ENCODE measurements around the gene OSM.
A peak's percentile ranks its signal among the peaks of the same experiment; 100 is the strongest.

Gene OSM

DNA sequence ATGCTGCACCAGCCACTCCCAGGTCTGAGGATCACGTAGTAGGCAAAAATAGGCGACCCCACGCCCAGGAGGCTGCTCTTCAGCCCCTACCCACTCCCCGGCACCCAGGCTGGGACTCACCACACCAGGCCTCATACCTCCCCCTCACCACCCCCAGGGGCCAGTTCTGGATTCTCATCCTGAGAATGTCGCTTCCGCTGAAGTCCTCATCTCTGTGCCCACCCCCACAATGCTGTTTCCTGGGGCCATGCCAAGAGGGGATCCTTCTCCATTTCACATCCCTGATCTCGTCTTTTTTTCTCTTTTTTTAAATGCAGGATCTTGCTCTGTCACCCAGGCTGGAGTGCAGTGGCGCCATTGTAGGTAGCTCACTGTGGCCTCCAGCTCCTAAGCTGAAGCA is 1.7 kb upstream of the OSM start:
- Histone ChIP-seq H3K36me3 (ENCODE audit: insufficient read depth, low read length) (no peaks in the 10 kb centered on the region), H3K9ac (ENCODE audit: low read length) (no peak overlapping the region), H3K4me1 (ENCODE audit: insufficient read depth, low read length) (no peaks in the 10 kb centered on the region), H3K27me3 (ENCODE audit: control insufficient read depth in 1 of 2, insufficient read depth in 2 of 2, low read length in 2 of 2) (no peaks in the 10 kb centered on the region), H3K27ac (ENCODE audit: low read depth, low read length) (no peak overlapping the region), H3K9me3 (ENCODE audit: low read length) (no peaks in the 10 kb centered on the region), H3K4me3 (ENCODE audit: low read depth in 1 of 2, low read length in 2 of 2) (no peak overlapping the region)

DNA sequence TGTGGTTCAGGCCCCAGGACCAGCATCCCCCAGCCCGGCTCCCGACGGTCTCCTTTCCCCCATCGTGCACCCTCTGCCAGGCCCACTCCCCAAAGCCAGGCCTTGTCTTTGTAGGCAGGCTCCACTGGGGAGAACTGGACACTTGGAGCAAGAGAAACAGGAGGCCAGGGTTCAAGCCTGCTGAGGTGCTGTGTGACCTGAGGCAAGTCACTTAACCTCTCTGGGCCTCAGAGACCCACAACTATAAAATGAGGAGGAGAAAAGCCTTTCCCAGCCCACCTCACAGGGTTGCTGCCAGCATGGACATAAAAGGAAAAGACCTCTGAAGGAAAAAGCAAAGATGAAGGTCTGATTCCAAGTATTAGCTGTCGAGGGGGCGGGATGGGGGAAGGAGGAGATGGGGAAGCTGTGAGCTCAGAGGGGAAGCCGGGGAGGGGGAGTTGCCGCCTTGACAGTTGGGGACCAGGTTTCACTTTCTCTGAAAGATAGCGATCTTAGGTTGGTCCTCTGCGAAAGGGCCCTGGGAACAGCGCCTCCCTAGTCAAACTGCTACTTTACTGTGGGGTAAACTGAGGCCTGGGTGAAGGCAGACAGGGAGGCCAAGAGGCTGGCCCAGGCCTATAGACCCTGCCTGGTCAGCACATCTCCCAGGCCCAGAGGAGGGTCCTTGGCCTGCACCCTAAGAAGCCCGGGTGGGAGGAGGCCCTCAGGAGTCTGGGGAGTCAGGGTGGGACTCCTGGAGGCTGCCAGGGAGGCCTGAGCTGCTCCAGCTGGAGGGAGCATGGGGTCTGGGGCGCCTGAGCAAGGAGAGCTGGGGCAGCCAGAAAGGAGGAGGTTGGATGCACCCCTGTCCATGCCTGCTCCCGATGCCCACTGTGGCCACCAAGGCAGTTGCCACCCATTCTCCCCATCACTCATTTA is 991 bp upstream of the OSM start:
- no peaks in the 10 kb centered on the region for H3K36me3 ChIP-seq (ENCODE audit: insufficient read depth, low read length)
- H3K4me3 ChIP-seq (ENCODE audit: low read depth in 1 of 2, low read length in 2 of 2): no peak overlapping the region
- no peak overlapping the region for H3K9ac ChIP-seq (ENCODE audit: low read length)
- H3K27ac ChIP-seq (ENCODE audit: low read depth, low read length): no peak overlapping the region
- H3K4me1 ChIP-seq (ENCODE audit: insufficient read depth, low read length): peaks cover 3% of the 10 kb centered on the region
- no peaks in the 10 kb centered on the region for H3K27me3 ChIP-seq (ENCODE audit: control insufficient read depth in 1 of 2, insufficient read depth in 2 of 2, low read length in 2 of 2)
- no peaks in the 10 kb centered on the region for H3K9me3 ChIP-seq (ENCODE audit: low read length)

DNA sequence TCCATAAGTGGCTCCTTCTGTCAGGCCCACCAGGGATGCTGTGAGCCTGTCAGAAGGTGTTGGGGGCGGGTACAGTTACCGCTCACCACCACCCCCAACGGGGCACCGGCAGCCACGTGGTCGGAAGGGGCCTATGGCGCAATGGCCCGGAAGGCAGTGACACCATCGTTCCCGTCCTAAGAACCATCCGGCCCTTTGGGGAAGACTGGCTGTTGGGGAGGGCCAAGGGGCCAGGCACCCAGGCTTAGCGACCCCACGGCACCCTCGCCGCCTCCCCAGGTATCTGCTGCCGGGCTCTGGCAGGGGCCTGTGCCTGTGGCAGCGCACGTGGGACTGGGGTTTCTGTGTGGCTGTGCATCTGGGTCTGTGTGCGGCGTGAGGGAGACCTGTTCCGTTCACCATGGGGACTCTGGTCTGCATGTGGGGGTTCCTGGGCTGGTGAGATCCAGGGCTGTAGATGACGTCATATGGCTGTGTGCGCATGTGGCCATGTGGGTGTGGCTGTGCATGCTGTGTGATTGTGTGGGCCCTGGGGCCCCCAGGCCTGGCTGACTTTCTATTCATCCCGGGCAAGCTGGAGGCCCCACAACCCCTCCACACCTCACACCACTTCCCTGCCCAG is 717 bp downstream of the OSM start:
- Histone ChIP-seq H3K9ac (ENCODE audit: low read length) (no peak overlapping the region), H3K27me3 (ENCODE audit: control insufficient read depth in 1 of 2, insufficient read depth in 2 of 2, low read length in 2 of 2) (no peaks in the 10 kb centered on the region), H3K4me3 (ENCODE audit: low read depth in 1 of 2, low read length in 2 of 2) (no peak overlapping the region), H3K9me3 (ENCODE audit: low read length) (no peaks in the 10 kb centered on the region), H3K4me1 (ENCODE audit: insufficient read depth, low read length) (peaks cover 3% of the 10 kb centered on the region), H3K27ac (ENCODE audit: low read depth, low read length) (no peak overlapping the region), H3K36me3 (ENCODE audit: insufficient read depth, low read length) (no peaks in the 10 kb centered on the region)

DNA sequence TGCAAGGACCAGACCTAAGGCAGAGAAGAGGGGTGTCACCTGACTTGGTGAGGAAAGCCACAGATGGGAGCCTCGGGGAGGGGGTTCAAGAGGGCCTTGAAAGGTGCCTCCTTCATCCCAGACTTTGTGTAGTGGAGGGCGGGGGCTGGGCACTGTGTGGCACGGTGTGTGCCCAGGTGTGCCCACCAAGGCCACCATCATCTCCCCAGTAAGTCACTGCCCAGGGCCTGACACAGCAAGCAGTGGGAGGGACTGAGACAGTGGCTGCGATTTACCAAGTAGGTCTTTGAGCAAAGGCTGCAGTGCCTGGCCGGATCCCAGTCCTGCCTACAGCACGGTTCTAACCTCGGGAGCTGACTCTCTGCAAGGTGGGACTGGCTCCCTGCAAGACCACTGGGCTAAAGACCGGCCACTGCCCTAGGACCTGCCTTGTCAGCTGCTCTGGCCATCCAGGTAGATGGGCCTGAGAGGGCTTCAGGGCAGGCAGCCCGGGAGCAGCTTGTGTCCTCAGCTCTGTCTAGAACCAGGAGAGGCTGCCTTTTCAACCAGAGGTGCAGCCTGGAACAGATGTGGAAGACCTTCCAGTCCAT is 1.4 kb downstream of the OSM start:
- Histone ChIP-seq H3K27me3 (ENCODE audit: control insufficient read depth in 1 of 2, insufficient read depth in 2 of 2, low read length in 2 of 2) (no peaks in the 10 kb centered on the region), H3K4me1 (ENCODE audit: insufficient read depth, low read length) (peaks cover 3% of the 10 kb centered on the region), H3K27ac (ENCODE audit: low read depth, low read length) (no peak overlapping the region)

DNA sequence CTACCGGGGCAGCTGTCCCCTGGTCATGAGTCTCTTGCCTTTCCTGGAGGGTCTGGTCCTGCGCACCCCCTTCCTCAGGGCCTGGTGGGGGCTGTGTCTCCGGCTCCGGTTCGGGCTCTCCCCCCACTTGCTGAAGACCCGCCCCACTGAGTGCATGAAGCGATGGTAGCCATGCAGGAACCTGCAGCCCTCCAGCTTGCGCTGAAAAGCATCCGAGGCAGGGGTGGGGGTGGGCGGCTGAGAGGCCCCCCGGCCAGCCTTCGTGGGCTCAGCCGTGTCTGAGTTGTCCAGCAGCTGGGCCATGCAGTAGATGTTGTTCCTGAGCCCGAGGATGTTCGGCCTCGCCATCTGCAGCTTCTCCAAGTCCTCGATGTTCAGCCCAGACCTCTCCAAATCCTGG is 2.8 kb downstream of the OSM start:
- no peaks in the 10 kb centered on the region for H3K36me3 ChIP-seq (ENCODE audit: insufficient read depth, low read length)
- no peaks in the 10 kb centered on the region for H3K9me3 ChIP-seq (ENCODE audit: low read length)
- no peaks in the 10 kb centered on the region for H3K27me3 ChIP-seq (ENCODE audit: control insufficient read depth in 1 of 2, insufficient read depth in 2 of 2, low read length in 2 of 2)
- H3K27ac ChIP-seq (ENCODE audit: low read depth, low read length): no peak overlapping the region
- H3K4me3 ChIP-seq (ENCODE audit: low read depth in 1 of 2, low read length in 2 of 2): no peak overlapping the region
- no peak overlapping the region for H3K9ac ChIP-seq (ENCODE audit: low read length)
- peaks cover 3% of the 10 kb centered on the region for H3K4me1 ChIP-seq (ENCODE audit: insufficient read depth, low read length)

More for the DNA sequence above, 1.4 kb downstream of the OSM start:
- Histone ChIP-seq H3K9me3 (ENCODE audit: low read length) (no peaks in the 10 kb centered on the region), H3K4me3 (ENCODE audit: low read depth in 1 of 2, low read length in 2 of 2) (no peak overlapping the region), H3K36me3 (ENCODE audit: insufficient read depth, low read length) (no peaks in the 10 kb centered on the region), H3K9ac (ENCODE audit: low read length) (no peak overlapping the region)

DNA sequence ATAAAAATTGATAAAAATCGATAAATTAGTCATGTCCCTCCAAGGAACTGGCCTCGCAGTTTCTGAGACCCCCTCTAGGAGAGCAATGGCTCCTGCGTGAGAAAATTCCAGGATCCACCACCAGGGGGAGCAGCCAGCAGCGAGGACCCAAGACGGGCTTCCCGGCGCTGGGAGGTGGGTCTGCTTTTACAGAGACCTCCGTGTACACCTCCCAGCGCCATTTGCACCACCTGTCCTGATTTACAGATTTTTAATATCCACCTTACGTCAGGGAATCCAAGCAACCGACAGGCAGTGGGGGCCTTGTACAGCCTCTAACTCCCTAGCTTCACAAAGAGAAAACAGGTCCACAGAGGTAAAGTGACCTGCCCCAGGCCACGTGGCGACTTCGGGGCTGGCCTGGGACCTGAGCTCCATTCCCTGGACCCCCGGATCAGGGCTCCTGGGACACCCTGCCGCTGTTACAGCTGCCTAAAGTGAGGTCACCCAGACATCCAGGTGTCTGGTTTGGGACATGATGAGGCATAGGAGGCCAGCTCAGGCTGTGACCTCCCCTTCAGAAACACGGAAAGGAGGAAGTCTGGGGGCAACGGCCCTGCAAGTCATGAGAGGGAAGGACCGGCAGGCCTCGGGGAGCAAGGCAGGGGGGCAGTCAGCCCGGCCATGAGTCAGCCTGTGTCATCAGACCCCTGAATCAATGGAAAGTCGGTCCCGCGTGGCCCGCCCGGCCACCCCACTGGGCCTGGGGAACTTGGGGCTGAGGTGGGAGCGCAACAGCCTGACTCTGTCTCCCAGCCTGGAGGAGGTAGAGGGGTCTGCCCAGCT is 3.5 kb downstream of the OSM start:
- Histone ChIP-seq H3K9ac (ENCODE audit: low read length) (no peak overlapping the region), H3K36me3 (ENCODE audit: insufficient read depth, low read length) (no peaks in the 10 kb centered on the region), H3K27me3 (ENCODE audit: control insufficient read depth in 1 of 2, insufficient read depth in 2 of 2, low read length in 2 of 2) (no peaks in the 10 kb centered on the region), H3K4me1 (ENCODE audit: insufficient read depth, low read length) (peaks cover 3% of the 10 kb centered on the region), H3K9me3 (ENCODE audit: low read length) (no peaks in the 10 kb centered on the region), H3K27ac (ENCODE audit: low read depth, low read length) (no peak overlapping the region), H3K4me3 (ENCODE audit: low read depth in 1 of 2, low read length in 2 of 2) (peak overlapping the region in 1 of 2 donors; percentile 39)

DNA sequence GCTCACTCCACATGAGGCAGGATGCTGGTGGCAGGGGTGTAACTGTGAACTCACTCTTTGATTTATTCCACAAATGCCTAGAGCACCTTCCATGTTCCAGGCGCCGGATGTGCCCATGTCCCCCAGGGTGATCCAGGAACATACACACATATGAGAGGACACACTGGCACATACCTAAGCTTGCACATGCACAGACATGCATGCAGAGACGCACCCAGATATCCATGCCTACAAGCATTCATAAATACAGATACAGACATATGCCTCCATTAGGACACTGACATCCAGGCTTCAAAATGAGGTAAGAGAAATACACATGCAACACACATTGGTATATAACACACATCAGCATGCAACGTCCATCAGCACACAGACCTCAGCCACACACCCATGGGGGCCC is 4.5 kb downstream of the OSM start:
- peaks cover 3% of the 10 kb centered on the region for H3K4me1 ChIP-seq (ENCODE audit: insufficient read depth, low read length)

DNA sequence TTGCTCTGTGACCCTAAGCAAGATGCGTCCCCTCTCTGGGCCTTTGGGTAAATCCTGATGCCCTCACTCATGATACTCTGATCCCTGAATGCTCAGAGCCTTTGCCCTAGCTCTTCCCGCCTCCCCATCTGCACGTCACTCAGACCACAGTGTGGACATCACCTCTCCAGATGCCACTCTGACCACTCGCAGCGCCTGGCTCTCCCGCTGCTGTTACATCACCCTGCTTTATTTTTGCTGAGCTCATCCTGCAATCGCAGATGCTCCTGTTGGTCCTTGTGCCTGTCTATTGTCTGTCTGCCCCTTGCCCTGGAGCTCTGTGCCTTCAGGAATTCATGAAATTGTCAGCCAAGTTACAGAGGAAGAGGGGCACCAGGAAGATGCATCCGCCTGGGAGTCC is 5.5 kb downstream of the OSM start:
- no peak overlapping the region for H3K4me3 ChIP-seq (ENCODE audit: low read depth in 1 of 2, low read length in 2 of 2)
- H3K4me1 ChIP-seq (ENCODE audit: insufficient read depth, low read length): peaks cover 3% of the 10 kb centered on the region
- no peaks in the 10 kb centered on the region for H3K36me3 ChIP-seq (ENCODE audit: insufficient read depth, low read length)
- no peak overlapping the region for H3K9ac ChIP-seq (ENCODE audit: low read length)
- H3K27ac ChIP-seq (ENCODE audit: low read depth, low read length): no peak overlapping the region
- H3K27me3 ChIP-seq (ENCODE audit: control insufficient read depth in 1 of 2, insufficient read depth in 2 of 2, low read length in 2 of 2): no peaks in the 10 kb centered on the region
- no peaks in the 10 kb centered on the region for H3K9me3 ChIP-seq (ENCODE audit: low read length)

More for the DNA sequence above, 4.5 kb downstream of the OSM start:
- H3K4me3 ChIP-seq (ENCODE audit: low read depth in 1 of 2, low read length in 2 of 2): no peak overlapping the region
- H3K9ac ChIP-seq (ENCODE audit: low read length): no peak overlapping the region
- H3K27me3 ChIP-seq (ENCODE audit: control insufficient read depth in 1 of 2, insufficient read depth in 2 of 2, low read length in 2 of 2): no peaks in the 10 kb centered on the region
- H3K36me3 ChIP-seq (ENCODE audit: insufficient read depth, low read length): no peaks in the 10 kb centered on the region
- H3K9me3 ChIP-seq (ENCODE audit: low read length): no peaks in the 10 kb centered on the region
- H3K27ac ChIP-seq (ENCODE audit: low read depth, low read length): no peak overlapping the region

DNA sequence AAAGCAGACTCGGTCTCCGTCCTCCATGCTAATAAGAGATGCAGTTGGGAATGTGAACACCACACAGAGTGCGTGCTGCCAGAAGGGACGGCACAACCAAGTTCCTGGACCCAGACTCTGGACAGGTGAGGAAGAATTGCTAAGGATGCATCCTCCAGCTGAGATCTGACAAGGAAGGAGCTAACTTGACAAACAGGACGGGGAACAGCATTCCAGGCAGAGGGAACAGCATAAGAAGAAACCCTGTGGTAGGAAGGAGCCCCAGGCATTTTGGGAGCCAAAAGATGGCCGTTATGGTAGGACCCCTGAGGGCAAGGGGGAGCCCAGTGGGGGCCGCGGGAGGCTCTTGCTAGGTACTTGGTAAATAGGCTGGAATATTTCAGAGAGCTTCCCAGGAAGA is 6.0 kb downstream of the OSM start:
- H3K9ac ChIP-seq (ENCODE audit: low read length): no peak overlapping the region
- H3K4me3 ChIP-seq (ENCODE audit: low read depth in 1 of 2, low read length in 2 of 2): no peak overlapping the region
- no peak overlapping the region for H3K27ac ChIP-seq (ENCODE audit: low read depth, low read length)

DNA sequence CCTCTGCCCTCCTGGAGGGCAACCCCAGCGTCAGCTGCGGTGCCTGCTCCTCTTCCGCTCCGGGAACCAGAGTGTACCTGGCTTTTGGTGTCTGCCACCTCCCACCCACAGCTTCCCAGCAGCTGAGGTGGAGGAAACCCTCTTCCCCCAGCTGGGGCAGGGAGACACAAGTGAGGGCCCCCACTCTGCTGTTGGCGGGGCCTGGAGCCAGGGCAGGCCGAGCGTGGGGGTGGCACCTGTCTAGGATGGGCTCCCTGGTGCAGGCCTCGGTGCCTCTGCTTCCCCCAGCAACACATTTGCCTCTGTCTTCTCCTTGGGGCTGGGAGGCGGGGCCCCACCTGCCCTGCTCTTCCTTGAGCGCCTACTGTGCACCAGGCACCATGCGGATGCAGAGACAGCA is 6.4 kb downstream of the OSM start:
- Histone ChIP-seq H3K36me3 (ENCODE audit: insufficient read depth, low read length) (no peaks in the 10 kb centered on the region), H3K27ac (ENCODE audit: low read depth, low read length) (no peak overlapping the region), H3K9me3 (ENCODE audit: low read length) (no peaks in the 10 kb centered on the region), H3K27me3 (ENCODE audit: control insufficient read depth in 1 of 2, insufficient read depth in 2 of 2, low read length in 2 of 2) (no peaks in the 10 kb centered on the region), H3K4me1 (ENCODE audit: insufficient read depth, low read length) (peaks cover 3% of the 10 kb centered on the region), H3K9ac (ENCODE audit: low read length) (no peak overlapping the region), H3K4me3 (ENCODE audit: low read depth in 1 of 2, low read length in 2 of 2) (no peak overlapping the region)

More for the DNA sequence above, 6.0 kb downstream of the OSM start:
- H3K9me3 ChIP-seq (ENCODE audit: low read length): no peaks in the 10 kb centered on the region
- no peaks in the 10 kb centered on the region for H3K27me3 ChIP-seq (ENCODE audit: control insufficient read depth in 1 of 2, insufficient read depth in 2 of 2, low read length in 2 of 2)
- H3K4me1 ChIP-seq (ENCODE audit: insufficient read depth, low read length): peaks cover 3% of the 10 kb centered on the region
- no peaks in the 10 kb centered on the region for H3K36me3 ChIP-seq (ENCODE audit: insufficient read depth, low read length)

DNA sequence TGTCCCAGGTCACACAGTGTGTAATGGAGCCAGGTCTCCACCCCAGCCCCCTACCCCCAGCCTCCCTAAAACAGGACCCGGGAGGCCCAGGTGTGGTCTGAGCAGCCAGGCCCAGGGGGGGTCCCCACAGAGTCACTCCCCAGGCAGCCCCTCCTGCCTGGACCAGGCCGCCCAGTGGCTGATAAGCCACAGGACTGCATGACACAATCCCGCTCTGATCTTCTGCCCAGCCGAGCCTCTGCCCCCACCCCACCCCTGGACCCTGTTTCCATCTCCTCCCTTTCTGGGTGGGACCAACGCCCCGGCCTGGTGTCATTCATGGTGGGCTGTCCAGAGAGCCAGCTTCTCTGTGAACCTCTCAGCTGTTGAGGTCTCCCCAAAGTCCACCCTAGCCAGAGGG is 12.3 kb downstream of the OSM start:
- H3K27me3 ChIP-seq (ENCODE audit: control insufficient read depth in 1 of 2, insufficient read depth in 2 of 2, low read length in 2 of 2): peaks cover 0 to under 1% of the 10 kb centered on the region in 2 donors
- no peaks in the 10 kb centered on the region for H3K36me3 ChIP-seq (ENCODE audit: insufficient read depth, low read length)
- H3K27ac ChIP-seq (ENCODE audit: low read depth, low read length): no peak overlapping the region
- no peaks in the 10 kb centered on the region for H3K4me1 ChIP-seq (ENCODE audit: insufficient read depth, low read length)
- no peak overlapping the region for H3K9ac ChIP-seq (ENCODE audit: low read length)
- no peak overlapping the region for H3K4me3 ChIP-seq (ENCODE audit: low read depth in 1 of 2, low read length in 2 of 2)
- H3K9me3 ChIP-seq (ENCODE audit: low read length): no peaks in the 10 kb centered on the region
